ENCODE data around the gene C9orf50.
A peak's percentile ranks its signal among the peaks of the same experiment; 100 is the strongest.

The C9orf50 gene

GRCh38 chr9:129626079-129626624 lies 5.3 kb upstream of the C9orf50 start, which contains the start of gene NTMT1 (continued):
- TF ChIP-seq ZFP37 (tag by site-specific recombination; IDR thresholded peaks at IDR 0.05) = peak; percentile 72; the same call in 1 of the 2 replicates
- TF ChIP-seq, protein P1, sequence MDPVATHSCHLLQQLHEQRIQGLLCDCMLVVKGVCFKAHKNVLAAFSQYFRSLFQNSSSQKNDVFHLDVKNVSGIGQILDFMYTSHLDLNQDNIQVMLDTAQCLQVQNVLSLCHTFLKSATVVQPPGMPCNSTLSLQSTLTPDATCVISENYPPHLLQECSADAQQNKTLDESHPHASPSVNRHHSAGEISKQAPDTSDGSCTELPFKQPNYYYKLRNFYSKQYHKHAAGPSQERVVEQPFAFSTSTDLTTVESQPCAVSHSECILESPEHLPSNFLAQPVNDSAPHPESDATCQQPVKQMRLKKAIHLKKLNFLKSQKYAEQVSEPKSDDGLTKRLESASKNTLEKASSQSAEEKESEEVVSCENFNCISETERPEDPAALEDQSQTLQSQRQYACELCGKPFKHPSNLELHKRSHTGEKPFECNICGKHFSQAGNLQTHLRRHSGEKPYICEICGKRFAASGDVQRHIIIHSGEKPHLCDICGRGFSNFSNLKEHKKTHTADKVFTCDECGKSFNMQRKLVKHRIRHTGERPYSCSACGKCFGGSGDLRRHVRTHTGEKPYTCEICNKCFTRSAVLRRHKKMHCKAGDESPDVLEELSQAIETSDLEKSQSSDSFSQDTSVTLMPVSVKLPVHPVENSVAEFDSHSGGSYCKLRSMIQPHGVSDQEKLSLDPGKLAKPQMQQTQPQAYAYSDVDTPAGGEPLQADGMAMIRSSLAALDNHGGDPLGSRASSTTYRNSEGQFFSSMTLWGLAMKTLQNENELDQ (tag by site-specific recombination; IDR thresholded peaks at IDR 0.05; ENCODE audit: low read depth) = no peak
- no peak for TF ChIP-seq ZNF510 (tag by site-specific recombination; IDR thresholded peaks at IDR 0.05; ENCODE audit: insufficient replicate concordance)
- no peak for TF ChIP-seq ZNF157 (tag by site-specific recombination; IDR thresholded peaks at IDR 0.05)
- TF ChIP-seq ZNF10 (tag by site-specific recombination; IDR thresholded peaks at IDR 0.05) = no peak
- no peak for TF ChIP-seq SCRT1 (tag by site-specific recombination; IDR thresholded peaks at IDR 0.05; ENCODE audit: borderline replicate concordance)
- TF ChIP-seq ZNF302 (tag by site-specific recombination; IDR thresholded peaks at IDR 0.05; ENCODE audit: low read depth) = no peak
- TF ChIP-seq, protein P2, sequence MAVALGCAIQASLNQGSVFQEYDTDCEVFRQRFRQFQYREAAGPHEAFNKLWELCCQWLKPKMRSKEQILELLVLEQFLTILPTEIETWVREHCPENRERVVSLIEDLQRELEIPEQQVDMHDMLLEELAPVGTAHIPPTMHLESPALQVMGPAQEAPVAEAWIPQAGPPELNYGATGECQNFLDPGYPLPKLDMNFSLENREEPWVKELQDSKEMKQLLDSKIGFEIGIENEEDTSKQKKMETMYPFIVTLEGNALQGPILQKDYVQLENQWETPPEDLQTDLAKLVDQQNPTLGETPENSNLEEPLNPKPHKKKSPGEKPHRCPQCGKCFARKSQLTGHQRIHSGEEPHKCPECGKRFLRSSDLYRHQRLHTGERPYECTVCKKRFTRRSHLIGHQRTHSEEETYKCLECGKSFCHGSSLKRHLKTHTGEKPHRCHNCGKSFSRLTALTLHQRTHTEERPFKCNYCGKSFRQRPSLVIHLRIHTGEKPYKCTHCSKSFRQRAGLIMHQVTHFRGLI (tag by site-specific recombination; IDR thresholded peaks at IDR 0.05) = peak; percentile 39; the same call in 1 of the 2 replicates
- TF ChIP-seq PRDM4 (tag by site-specific recombination; IDR thresholded peaks at IDR 0.05) = peak; percentile 62
- TF ChIP-seq ZNF704 (tag by site-specific recombination; IDR thresholded peaks at IDR 0.05) = peak; percentile 91
- TF ChIP-seq, protein P3, sequence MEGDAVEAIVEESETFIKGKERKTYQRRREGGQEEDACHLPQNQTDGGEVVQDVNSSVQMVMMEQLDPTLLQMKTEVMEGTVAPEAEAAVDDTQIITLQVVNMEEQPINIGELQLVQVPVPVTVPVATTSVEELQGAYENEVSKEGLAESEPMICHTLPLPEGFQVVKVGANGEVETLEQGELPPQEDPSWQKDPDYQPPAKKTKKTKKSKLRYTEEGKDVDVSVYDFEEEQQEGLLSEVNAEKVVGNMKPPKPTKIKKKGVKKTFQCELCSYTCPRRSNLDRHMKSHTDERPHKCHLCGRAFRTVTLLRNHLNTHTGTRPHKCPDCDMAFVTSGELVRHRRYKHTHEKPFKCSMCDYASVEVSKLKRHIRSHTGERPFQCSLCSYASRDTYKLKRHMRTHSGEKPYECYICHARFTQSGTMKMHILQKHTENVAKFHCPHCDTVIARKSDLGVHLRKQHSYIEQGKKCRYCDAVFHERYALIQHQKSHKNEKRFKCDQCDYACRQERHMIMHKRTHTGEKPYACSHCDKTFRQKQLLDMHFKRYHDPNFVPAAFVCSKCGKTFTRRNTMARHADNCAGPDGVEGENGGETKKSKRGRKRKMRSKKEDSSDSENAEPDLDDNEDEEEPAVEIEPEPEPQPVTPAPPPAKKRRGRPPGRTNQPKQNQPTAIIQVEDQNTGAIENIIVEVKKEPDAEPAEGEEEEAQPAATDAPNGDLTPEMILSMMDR (tag by site-specific recombination; IDR thresholded peaks at IDR 0.05) = peak; percentile 6; the same call in 1 of the 2 replicates
- peak; percentile 78; the same call in 1 of the 2 replicates for TF ChIP-seq ZNF423 (tag by site-specific recombination; IDR thresholded peaks at IDR 0.05)
- no peak; the same call in 1 of the 2 replicates for TF ChIP-seq BCL11B (tag by site-specific recombination; IDR thresholded peaks at IDR 0.05; ENCODE audit: low read depth)
- TF ChIP-seq ZNF518A (tag by site-specific recombination; conservative IDR thresholded peaks at IDR 0.05; ENCODE audit: low read depth) = peak; percentile 46; the same call in 1 of the 2 replicates
- 0 out of 2 replicates have a peak, but pooled peaks have one; percentile 62 for TF ChIP-seq ZNF639 (tag by site-specific recombination; IDR thresholded peaks at IDR 0.05)
- TF ChIP-seq, protein P4, sequence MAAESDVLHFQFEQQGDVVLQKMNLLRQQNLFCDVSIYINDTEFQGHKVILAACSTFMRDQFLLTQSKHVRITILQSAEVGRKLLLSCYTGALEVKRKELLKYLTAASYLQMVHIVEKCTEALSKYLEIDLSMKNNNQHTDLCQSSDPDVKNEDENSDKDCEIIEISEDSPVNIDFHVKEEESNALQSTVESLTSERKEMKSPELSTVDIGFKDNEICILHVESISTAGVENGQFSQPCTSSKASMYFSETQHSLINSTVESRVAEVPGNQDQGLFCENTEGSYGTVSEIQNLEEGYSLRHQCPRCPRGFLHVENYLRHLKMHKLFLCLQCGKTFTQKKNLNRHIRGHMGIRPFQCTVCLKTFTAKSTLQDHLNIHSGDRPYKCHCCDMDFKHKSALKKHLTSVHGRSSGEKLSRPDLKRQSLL (tag by site-specific recombination; IDR thresholded peaks at IDR 0.05) = no peak
- TF ChIP-seq ZNF335 (tag by site-specific recombination; conservative IDR thresholded peaks at IDR 0.05) = peak; percentile 96
